Adrenal gland (tissue), 12 donors: ENCODE results near the gene TRIO. TPM values are rescaled to one million over a fixed set of nuclear protein-coding genes. Genes with fewer than 3 reads are reported as not detected.

Experiments used
- DNase-seq, 7 donors: peaks; one replicate each; pipeline ENCODE4 v3.0.0-alpha.2; 2019 to 2020
- H3K27ac ChIP-seq, 5 donors: fragments of 200-600 bp; sonication (generic) in 4 of 5; 1 replicate in 3 of 5; 2 replicates in 2 of 5; pipeline versions ENCODE4 v1.5.1 to v1.8.0; 2016 to 2020; ENCODE audit warnings: mild to moderate bottlenecking in 1 of 5
- H3K27me3 ChIP-seq: fragments of 200-600 bp; 2 replicates; pipeline ENCODE4 v1.8.0; 2021
- H3K36me3 ChIP-seq, 2 donors: fragments of 200-600 bp; replicated peaks in 1 of 2; 1 replicate in 1 of 2; 2 replicates in 1 of 2; pipeline versions ENCODE4 v1.5.1 to v1.8.0; 2018 to 2022
- H3K4me1 ChIP-seq, 2 donors: fragments of 200-600 bp; replicated peaks in 1 of 2; 1 replicate in 1 of 2; 2 replicates in 1 of 2; pipeline versions ENCODE4 v1.5.1 to v1.8.0; 2018 to 2021
- H3K4me3 ChIP-seq, 4 donors: fragments of 200-600 bp; sonication (generic) in 3 of 4; one replicate each; pipeline ENCODE4 v1.5.1; 2016 to 2018
- H3K9me3 ChIP-seq, 3 donors: fragments of 200-600 bp; sonication (generic) in 1 of 3; replicated peaks in 1 of 3; 1 replicate in 2 of 3; 2 replicates in 1 of 3; pipeline versions ENCODE4 v1.5.1 to v1.8.0; 2016 to 2021
- CTCF ChIP-seq, 6 experiments: fragments of 450-650 bp in 4 of 6; fragments of 200-600 bp in 2 of 6; sonication (generic) in 1 of 6; IDR thresholded peaks; 1 replicate in 5 of 6; 2 replicates in 1 of 6; pipeline versions ENCODE4 v1.5.1 to v1.8.0; 2016 to 2021; ENCODE audit warnings: antibody characterized with exemption in 6 of 6, mild to moderate bottlenecking in 2 of 6, moderate library complexity in 1 of 6
- POLR2A ChIP-seq, 2 donors: fragments of 450-650 bp; IDR thresholded peaks; one replicate each; pipeline ENCODE4 v1.6.1; 2017; ENCODE audit warnings: antibody characterized with exemption in 2 of 2, mild to moderate bottlenecking in 2 of 2, moderate library complexity in 1 of 2
- WGBS, 4 donors: extraction: QIAGEN DNeasy Blood & Tissue Kit in 2 of 4; methylation state at CpG; one replicate each; pipeline versions ENCODE4 v1.1.5 to v1.1.7; 2013 to 2017; 5-methylcytosine and 5-hydroxymethylcytosine counted together
- intact Hi-C, 2 donors: fragments of 100-400 bp; cut with DNase I; formaldehyde crosslinking; loops; one replicate each; pipeline versions ENCODE4 v1.14.1 to v1.15.0; 2022 to 2023
- polyA plus RNA-seq, 3 donors: library from polyadenylated mRNA; stranded (reverse); fragments of 200-250 nt in 2 of 3; fragments of 350-450 nt in 1 of 3; fragmentation: Illumina TruSeq in 1 of 3; extraction: RNeasy Lipid Tissue Mini Kit (QIAGEN cat#74804) in 1 of 3; gene quantifications; one replicate each; pipeline ENCODE4 v1.2.3, GENCODE V29; 2013 to 2014
- total RNA-seq, 9 donors: library from RNA; depleted of rRNA in 4 of 9; stranded (reverse); fragments of >200 nt in 4 of 9; fragments of 120-200 nt in 1 of 9; fragmentation: NEBNext Ultra II Directional in 1 of 9; extraction: Animal tissue kit (Norgen Biotek cat#: 25700) in 1 of 9; gene quantifications; one replicate each; pipeline versions ENCODE4 v1.1.0 to v1.2.4, GENCODE V29; 2013 to 2023
- donor health status: healthy with polysubstance abuse.
- donor health status: Bipolar disorder and iron deficiency.
- donor health status: DM: yes; HTN: yes; CAD: no.
- donor health status: DM: no; HTN: no; CAD: no.
- donor health status: DM: no; HTN: no; CAD: no.
- donor health status: DM: yes; HTN: yes; CAD: no.

The TRIO gene
- total and polyA plus RNA-seq, 12 donors: 27.3 to 109 (median 72.4) TPM

GRCh38 chr5:14402424-14402823, 259.3 kb downstream of the TRIO start:
- Histone ChIP-seq H3K27me3 (no peaks in the 10 kb centered on the region), H3K36me3 (peaks cover 0 to 16% of the 10 kb centered on the region in 2 donors), H3K9me3 (no peaks in the 10 kb centered on the region), H3K27ac (no peak overlapping the region), H3K4me3 (no peak overlapping the region), H3K4me1 (peaks cover 10 to 22% of the 10 kb centered on the region in 2 donors)
- TF ChIP-seq POLR2A (IDR thresholded peaks at IDR 0.05) (no peak), CTCF (IDR thresholded peaks at IDR 0.05) (no peak)
- intact Hi-C loops: no loop called here
- WGBS, 4 donors: 80 to 100% (median 86%) methylated on average over 6 of the region's 6 CpGs
- DNase-seq: no peak

GRCh38 chr5:14404780-14405179, 261.6 kb downstream of the TRIO start:
- Histone ChIP-seq H3K27ac (peak overlapping the region in 1 of 5 donors; percentile 56), H3K4me3 (no peak overlapping the region), H3K36me3 (peaks cover 0 to 14% of the 10 kb centered on the region in 2 donors), H3K9me3 (no peaks in the 10 kb centered on the region), H3K4me1 (peaks cover 19 to 37% of the 10 kb centered on the region in 2 donors), H3K27me3 (no peaks in the 10 kb centered on the region)
- no peak for DNase-seq
- no peak for TF ChIP-seq CTCF (IDR thresholded peaks at IDR 0.05)
- 81 to 97% (median 92%) methylated on average over 6 of the region's 6 CpGs for WGBS, 4 donors
- intact Hi-C loops: no loop called here

- Histone ChIP-seq H3K4me3 (no peak overlapping the region), H3K4me1 (peaks cover 21 to 37% of the 10 kb centered on the region in 2 donors), H3K27me3 (no peaks in the 10 kb centered on the region), H3K36me3 (peaks cover 0 to 14% of the 10 kb centered on the region in 2 donors), H3K27ac (peak overlapping the region in 1 of 5 donors; percentile 56), H3K9me3 (no peaks in the 10 kb centered on the region)
- intact Hi-C loops: no loop called here
- DNase-seq: no peak
- 89 to 97% (median 94%) methylated on average over 9 to 10 of the region's 10 CpGs for WGBS, 4 donors
- TF ChIP-seq CTCF (IDR thresholded peaks at IDR 0.05) (no peak), POLR2A (IDR thresholded peaks at IDR 0.05) (no peak)
Measured at GRCh38 chr5:14405267-14405666, 262.1 kb downstream of the TRIO start.

GRCh38 chr5:14405706-14406553, 262.8 kb downstream of the TRIO start:
- DNase-seq: no peak
- intact Hi-C loops: no loop called here
- Histone ChIP-seq H3K27ac (peak overlapping the region in 3 of 5 donors; percentile 70 to 81 (median 81)), H3K4me3 (no peak overlapping the region), H3K27me3 (no peaks in the 10 kb centered on the region), H3K36me3 (peaks cover 0 to 18% of the 10 kb centered on the region in 2 donors), H3K9me3 (no peaks in the 10 kb centered on the region), H3K4me1 (peaks cover 24 to 40% of the 10 kb centered on the region in 2 donors)
- TF ChIP-seq CTCF (IDR thresholded peaks at IDR 0.05): no peak
- TF ChIP-seq POLR2A (IDR thresholded peaks at IDR 0.05): no peak
- WGBS, 4 donors: 83 to 88% (median 87%) methylated on average over 22 of the region's 22 CpGs
